HL-60 (cell line): ENCODE measurements around the gene SPATA31E1.
"Not testable (repeated sequence)": the region's sequence is repeated elsewhere in the genome, so short reads cannot be mapped to it uniquely, and the experiment has no call there.

Experiments
- CTCF ChIP-seq: IDR thresholded peaks from one replicate; pipeline ENCODE4 v1.5.1; 2011; ENCODE audit warnings: low read length, control low read depth, inconsistent platforms; ENCODE audit not compliant: insufficient read depth
- GABPA ChIP-seq: IDR thresholded peaks from 2 replicates; pipeline ENCODE4 v1.6.1; 2012; ENCODE audit warnings: low read depth
- POLR2AphosphoS5 ChIP-seq: IDR thresholded peaks from 2 replicates; pipeline ENCODE4 v1.6.1; 2012; ENCODE audit warnings: low read depth
- SPI1 ChIP-seq: IDR thresholded peaks from 2 replicates; pipeline ENCODE4 v1.6.1; 2012; ENCODE audit warnings: low read depth, mild to moderate bottlenecking, borderline replicate concordance

GRCh38 chr9:87921561-87921960 lies 38.9 kb downstream of the SPATA31E1 start:
- not testable (repeated sequence) for TF ChIP-seq CTCF, GABPA, SPI1, POLR2AphosphoS5
